Endometrial microvascular endothelial cells (primary cell): ENCODE results near the gene GTPBP6. TPM values are rescaled to one million over a fixed set of nuclear protein-coding genes. Genes with fewer than 3 reads are reported as not detected.
"Not testable (repeated sequence)": the region's sequence is repeated elsewhere in the genome, so short reads cannot be mapped to it uniquely, and the experiment has no call there.

ENCODE experiments used
- in situ Hi-C: cut with HindIII; loops from 2 replicates; pipeline ENCODE4 v1.10.0; 2017; ENCODE audit warnings: low sequenced_read_pairs, low pct_unique_long_range_greater_than_20kb; ENCODE audit errors: inconsistent ontology term
- total RNA-seq: library from RNA; depleted of rRNA; stranded (reverse); fragments of >200 nt; gene quantifications from one replicate; pipeline ENCODE4 v1.2.3, GENCODE V29; 2015; ENCODE audit errors: inconsistent ontology term

GTPBP6 gene
- total RNA-seq, 1 donor from 2014 or later, result 68.7 TPM

DNA sequence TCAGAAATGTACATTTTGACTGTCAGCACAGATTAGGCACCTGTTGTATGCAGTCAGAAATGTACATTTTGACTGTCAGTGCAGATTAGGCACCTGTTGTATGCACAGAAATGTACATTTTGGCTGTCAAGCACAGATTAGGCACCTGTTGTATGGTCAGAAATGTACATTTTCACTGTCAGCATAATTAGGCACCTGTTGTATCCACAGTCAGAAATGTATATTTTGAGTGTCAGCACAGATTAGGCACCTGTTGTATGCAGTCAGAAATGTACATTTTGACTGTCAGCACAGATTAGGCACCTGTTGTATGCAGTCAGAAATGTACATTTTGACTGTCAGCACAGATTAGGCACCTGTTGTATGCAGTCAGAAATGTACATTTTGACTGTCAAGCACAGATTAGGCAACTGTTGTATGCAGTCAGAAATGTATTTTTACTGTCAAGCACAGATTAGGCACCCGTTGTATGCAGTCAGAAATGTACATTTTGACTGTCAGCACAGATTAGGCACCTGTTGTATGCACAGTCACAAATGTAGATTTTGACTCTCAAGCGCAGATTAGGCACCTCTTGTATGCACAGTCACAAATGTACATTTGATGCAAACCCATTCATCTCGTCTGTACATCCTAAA is 11.9 kb downstream of the GTPBP6 start:
- in situ Hi-C loops, result not testable (repeated sequence)

DNA sequence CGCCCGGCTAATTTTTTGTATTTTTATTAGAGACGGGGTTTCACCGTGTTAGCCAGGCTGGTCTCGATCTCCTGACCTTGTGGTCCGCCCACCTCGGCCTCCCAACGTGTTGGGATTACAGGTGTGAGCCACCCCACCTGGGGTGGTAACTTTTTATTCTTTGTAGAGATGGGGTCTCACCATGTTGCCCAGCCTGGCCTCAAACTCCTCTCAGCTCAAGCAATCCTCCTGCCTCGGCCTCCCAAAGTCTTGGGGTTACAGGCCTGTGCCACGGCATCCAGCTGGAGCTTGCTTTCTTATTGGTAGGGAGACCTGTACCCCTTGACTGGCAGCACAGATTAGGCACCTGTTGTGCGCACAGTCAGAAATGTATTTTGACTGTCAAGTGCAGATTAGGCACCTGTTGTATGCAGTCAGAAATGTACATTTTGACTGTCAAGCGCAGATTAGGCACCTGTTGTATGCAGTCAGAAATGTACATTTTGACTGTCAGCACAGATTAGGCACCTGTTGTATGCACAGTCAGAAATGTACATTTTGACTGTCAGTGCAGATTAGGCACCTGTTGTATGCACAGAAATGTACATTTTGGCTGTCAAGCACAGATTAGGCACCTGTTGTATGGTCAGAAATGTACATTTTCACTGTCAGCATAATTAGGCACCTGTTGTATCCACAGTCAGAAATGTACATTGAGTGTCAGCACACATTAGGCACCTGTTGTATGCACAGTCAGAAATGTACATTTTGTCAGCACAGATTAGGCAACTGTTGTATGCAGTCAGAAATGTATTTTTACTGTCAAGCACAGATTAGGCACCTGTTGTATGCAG is 12.6 kb downstream of the GTPBP6 start:
- in situ Hi-C loops, result not testable (repeated sequence)

- in situ Hi-C loops, result no loop called here
Observed at GRCh38 chrX:302975-303374, 15.6 kb downstream of the GTPBP6 start.

- in situ Hi-C loops, result no loop called here
Observed at GRCh38 chrX:300334-300733, 18.3 kb downstream of the GTPBP6 start.

DNA sequence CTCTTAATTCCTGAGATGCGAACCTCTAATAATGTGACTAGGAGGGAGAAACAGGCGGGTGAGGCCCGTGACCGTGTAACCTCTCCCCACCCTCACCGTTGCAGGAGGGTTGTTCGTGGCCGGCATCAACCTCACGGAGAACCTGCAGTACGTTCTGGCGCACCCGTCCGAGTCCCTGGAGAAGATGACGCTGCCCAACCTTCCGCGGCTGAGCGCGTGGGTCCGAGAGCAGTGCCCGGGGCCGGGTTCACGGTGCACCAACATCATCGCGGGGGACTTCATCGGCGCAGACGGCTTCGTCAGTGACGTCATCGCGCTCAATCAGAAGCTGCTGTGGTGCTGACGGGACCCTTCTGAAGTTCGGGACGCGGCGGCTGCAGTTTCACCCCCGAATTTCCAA is 19.6 kb downstream of the GTPBP6 start:
- in situ Hi-C loops, result no loop called here

- in situ Hi-C loops, result no loop called here
Observed at GRCh38 chrX:295136-295535, 23.5 kb downstream of the GTPBP6 start.

DNA sequence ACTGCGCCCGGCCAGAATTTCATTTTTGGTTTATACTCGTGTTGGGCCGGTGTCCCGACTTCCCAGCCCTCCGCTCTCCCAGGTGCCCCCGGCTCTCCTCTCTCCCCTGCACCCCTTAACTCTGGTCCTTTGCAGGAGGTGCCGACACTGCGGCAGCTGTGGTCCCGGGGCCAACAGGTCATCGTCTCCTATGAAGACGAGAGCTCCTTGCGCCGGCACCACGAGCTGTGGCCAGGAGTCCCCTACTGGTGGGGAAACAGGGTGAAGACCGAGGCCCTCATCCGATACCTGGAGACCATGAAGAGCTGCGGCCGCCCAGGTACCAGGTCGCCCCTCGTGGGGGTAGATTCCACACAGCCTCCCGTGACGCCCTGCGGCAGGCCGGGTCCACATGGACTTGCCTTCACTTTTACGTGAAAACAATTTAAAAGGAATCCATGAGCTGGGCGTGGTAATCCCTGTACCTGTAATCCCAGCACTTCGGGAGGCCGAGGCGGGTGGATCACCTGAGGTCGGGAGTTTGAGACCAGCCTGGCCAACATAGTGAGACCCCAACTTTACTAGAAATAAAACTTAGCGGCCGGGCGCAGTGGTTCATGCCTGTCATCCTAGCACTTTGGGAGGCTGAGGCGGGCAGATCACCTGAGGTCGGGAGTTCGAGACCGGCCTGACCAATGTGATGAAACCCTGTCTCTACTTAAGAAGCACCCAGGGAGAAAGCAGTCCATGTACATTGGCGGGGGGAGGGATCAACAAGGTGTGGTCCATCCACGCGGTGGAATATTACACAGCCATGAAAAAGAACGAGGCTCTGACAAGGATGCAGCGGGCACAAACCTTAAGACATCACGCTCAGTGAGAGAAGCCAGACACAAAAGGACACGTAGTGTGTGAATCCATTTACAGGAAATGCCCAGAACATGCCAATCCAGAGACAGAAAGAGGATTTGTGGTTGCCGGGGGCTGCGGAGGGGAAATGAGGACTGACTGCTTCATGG is 25.4 kb downstream of the GTPBP6 start:
- in situ Hi-C loops, result no loop called here

DNA sequence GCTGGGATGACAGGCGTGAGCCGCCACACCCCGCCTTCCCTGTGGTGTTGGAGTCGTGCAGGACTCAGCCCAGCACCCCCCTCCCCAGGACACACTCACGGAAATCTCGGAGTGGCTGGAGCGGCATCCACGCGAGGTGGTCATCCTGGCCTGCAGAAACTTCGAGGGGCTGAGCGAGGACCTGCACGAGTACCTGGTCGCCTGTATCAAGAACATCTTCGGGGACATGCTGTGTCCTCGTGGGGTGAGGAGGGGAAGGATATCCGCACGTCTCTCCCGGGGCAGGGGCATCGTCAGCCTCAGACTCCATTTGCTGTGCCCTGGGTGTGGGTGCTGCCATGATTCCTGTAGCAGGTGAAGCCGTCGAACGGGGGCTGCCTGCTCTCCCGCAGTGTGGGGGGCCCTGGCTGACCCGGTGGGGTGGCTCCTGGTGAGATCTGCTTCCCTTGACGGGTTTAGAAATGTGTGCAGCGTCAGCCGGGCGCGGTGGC is 27.1 kb downstream of the GTPBP6 start:
- in situ Hi-C loops, result no loop called here

- in situ Hi-C loops, result no loop called here
Observed at GRCh38 chrX:290476-291166, 28.0 kb downstream of the GTPBP6 start.

DNA sequence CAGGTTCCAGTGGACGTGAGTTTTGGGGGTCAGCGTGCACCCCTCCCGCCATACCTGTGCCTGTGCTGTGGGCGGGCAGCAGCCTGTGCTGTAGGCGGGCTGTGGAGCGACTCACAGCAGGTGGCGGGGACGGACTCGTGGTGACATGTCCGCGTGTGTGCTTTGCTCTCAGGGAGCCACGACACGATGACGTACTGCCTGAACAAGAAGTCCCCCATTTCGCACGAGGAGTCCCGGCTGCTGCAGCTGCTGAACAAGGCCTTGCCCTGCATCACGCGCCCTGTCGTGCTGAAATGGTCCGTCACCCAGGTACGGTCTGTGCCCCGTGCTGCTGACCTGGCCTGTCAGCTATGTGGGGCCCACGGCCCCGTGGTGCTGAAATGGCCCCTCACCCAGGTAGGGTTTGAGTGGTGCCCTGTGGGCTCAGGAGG is 30.0 kb downstream of the GTPBP6 start:
- in situ Hi-C loops, result no loop called here

- in situ Hi-C loops, result no loop called here
Observed at GRCh38 chrX:287670-288069, 30.9 kb downstream of the GTPBP6 start.

DNA sequence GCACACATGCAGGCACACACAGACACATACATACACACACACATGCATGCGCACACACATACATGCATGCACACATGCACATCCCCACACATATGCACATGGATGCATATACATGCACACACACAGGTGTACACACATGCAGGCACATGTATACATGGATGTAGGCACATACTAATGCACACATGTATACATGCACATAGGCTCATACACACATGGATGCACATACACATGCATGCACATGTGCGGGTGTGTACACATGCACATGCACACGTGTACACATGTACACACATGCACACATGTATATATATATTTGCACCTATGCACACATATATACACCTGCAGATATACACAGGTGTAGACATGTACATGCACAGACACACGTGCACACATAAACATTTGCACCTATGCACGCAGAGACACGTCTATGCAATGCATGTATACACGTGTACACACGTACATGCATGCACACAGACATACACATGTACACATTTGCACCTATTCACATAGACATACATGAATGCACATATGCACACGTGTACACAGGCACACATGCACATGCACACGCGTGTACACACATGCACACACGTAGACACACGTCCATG is 33.4 kb downstream of the GTPBP6 start:
- in situ Hi-C loops, result no loop called here

GRCh38 chrX:283115-283845 is 35.3 kb downstream of the GTPBP6 start:
- in situ Hi-C loops, result no loop called here

GRCh38 chrX:282000-282681 is 36.5 kb downstream of the GTPBP6 start:
- in situ Hi-C loops, result not testable (repeated sequence)

GRCh38 chrX:281166-281999 is 37.2 kb downstream of the GTPBP6 start, which contains the start of gene PLCXD1:
PLCXD1 (plus strand) TSS chrX:281381; CDS start chrX:284188, 2,807 bp downstream.
- in situ Hi-C loops, result no loop called here

- in situ Hi-C loops, result not testable (repeated sequence)
Observed at GRCh38 chrX:280722-281121, 37.9 kb downstream of the GTPBP6 start.
